TTC549 (cell line): ENCODE data around the gene CHEK2.
A peak's percentile ranks its signal among the peaks of the same experiment; 100 is the strongest.
"Not testable (repeated sequence)": the region's sequence is repeated elsewhere in the genome, so short reads cannot be mapped to it uniquely, and the experiment has no call there.

Source experiments
- FAIRE-seq: peaks from 2 replicates; lab custom pipeline; 2012; peaks lifted over from hg19 to GRCh38; lab: Jason Lieb, UNC

CHEK2 gene

GRCh38 chr22:28741785-28742561 lies at the start of gene CHEK2, which contains the start of gene HSCB:
Gene CHEK2 (minus strand): TSS chr22:28741820. CDS start chr22:28734721, 7,099 bp downstream.
Gene HSCB (plus strand): TSS chr22:28742039. CDS start chr22:28742096, 57 bp downstream.
- FAIRE-seq: peak; percentile 57

GRCh38 chr22:28791124-28791523 lies 49.5 kb upstream of the CHEK2 start:
- no peak for FAIRE-seq

GRCh38 chr22:28788601-28789000 lies 47.0 kb upstream of the CHEK2 start:
- no peak for FAIRE-seq

GRCh38 chr22:28783786-28784671 lies 42.4 kb upstream of the CHEK2 start:
- no peak for FAIRE-seq

GRCh38 chr22:28780296-28780695 lies 38.7 kb upstream of the CHEK2 start:
- no peak for FAIRE-seq

- no peak for FAIRE-seq
Observed at GRCh38 chr22:28779833-28780232, 38.2 kb upstream of the CHEK2 start.

GRCh38 chr22:28774378-28774777 lies 32.8 kb upstream of the CHEK2 start:
- FAIRE-seq: no peak

GRCh38 chr22:28773461-28773867 lies 31.8 kb upstream of the CHEK2 start:
- FAIRE-seq: no peak

GRCh38 chr22:28772633-28773460 lies 31.2 kb upstream of the CHEK2 start, which contains the start of gene CCDC117:
Gene CCDC117 (plus strand): TSS chr22:28772695. CDS start chr22:28772850, 155 bp downstream.
- no peak for FAIRE-seq

GRCh38 chr22:28771195-28771791 lies 29.7 kb upstream of the CHEK2 start:
- FAIRE-seq: no peak

GRCh38 chr22:28769394-28770085 lies 27.9 kb upstream of the CHEK2 start:
- FAIRE-seq: no peak

- FAIRE-seq: no peak
Observed at GRCh38 chr22:28768701-28769393, 27.2 kb upstream of the CHEK2 start.

- no peak for FAIRE-seq
Observed at GRCh38 chr22:28766628-28767027, 25.0 kb upstream of the CHEK2 start.

- not testable (repeated sequence) for FAIRE-seq
Observed at GRCh38 chr22:28762000-28762399, 20.4 kb upstream of the CHEK2 start.

- FAIRE-seq: no peak
Observed at GRCh38 chr22:28761449-28761755, 19.8 kb upstream of the CHEK2 start.

- FAIRE-seq: no peak
Observed at GRCh38 chr22:28759861-28760560, 18.4 kb upstream of the CHEK2 start.

GRCh38 chr22:28754512-28754911 lies 12.9 kb upstream of the CHEK2 start:
- not testable (repeated sequence) for FAIRE-seq

- no peak for FAIRE-seq
Observed at GRCh38 chr22:28750471-28750881, 8.9 kb upstream of the CHEK2 start.

GRCh38 chr22:28743852-28744251 lies 2.2 kb upstream of the CHEK2 start:
- no peak for FAIRE-seq

- FAIRE-seq: no peak
Observed at GRCh38 chr22:28742562-28742962, 942 bp upstream of the CHEK2 start.
